Osteoblast (primary cell): Measurements from ENCODE around the gene TNFRSF4. TPM values are rescaled to one million over a fixed set of nuclear protein-coding genes. Genes with fewer than 3 reads are reported as not detected.

ENCODE experiments used
- DNase-seq: peaks from one replicate; pipeline ENCODE4 v3.0.0; 2011; ENCODE audit warnings: low spot score, mixed read lengths; ENCODE audit not compliant: insufficient read length; ENCODE audit errors: missing footprints
- H2AFZ ChIP-seq: 2 replicates; pipeline ENCODE4 v1.6.0; 2011; ENCODE audit warnings: mild to moderate bottlenecking, low read length
- H3K27ac ChIP-seq: 2 replicates; pipeline ENCODE4 v1.5.1; 2011; ENCODE audit warnings: mild to moderate bottlenecking, low read depth, low read length, moderate library complexity
- H3K27me3 ChIP-seq: 2 replicates; pipeline ENCODE4 v1.6.0; 2012; ENCODE audit warnings: mild to moderate bottlenecking, control low read depth, inconsistent platforms, low read length, moderate library complexity; ENCODE audit not compliant: insufficient read depth
- H3K36me3 ChIP-seq: 2 replicates; pipeline ENCODE4 v1.5.1; 2011; ENCODE audit warnings: mild to moderate bottlenecking, low read length, control low read depth, moderate library complexity; ENCODE audit not compliant: insufficient read depth
- H3K4me1 ChIP-seq: 2 replicates; pipeline ENCODE4 v1.5.1; 2011; ENCODE audit warnings: mild to moderate bottlenecking, low read length, control low read depth, moderate library complexity; ENCODE audit not compliant: insufficient read depth
- H3K4me2 ChIP-seq: 2 replicates; pipeline ENCODE4 v1.6.0; 2011; ENCODE audit warnings: mild to moderate bottlenecking, low read length; ENCODE audit not compliant: insufficient read depth
- H3K4me3 ChIP-seq: fragments of 200-600 bp; sonication (generic); 3 replicates; pipeline ENCODE4 v1.5.1; 2012; ENCODE audit warnings: mild to moderate bottlenecking, low read length, inconsistent platforms; ENCODE audit not compliant: insufficient read depth
- H3K79me2 ChIP-seq: 2 replicates; pipeline ENCODE4 v1.6.0; 2012; ENCODE audit warnings: mild to moderate bottlenecking, low read length, control low read depth, inconsistent platforms; ENCODE audit not compliant: insufficient read depth
- H3K9me3 ChIP-seq: 2 replicates; pipeline ENCODE4 v1.5.1; 2011; ENCODE audit warnings: low read depth, low read length, control low read depth
- H4K20me1 ChIP-seq: 2 replicates; pipeline ENCODE4 v1.6.0; 2012; ENCODE audit warnings: mild to moderate bottlenecking, low read length, control low read depth; ENCODE audit not compliant: insufficient read depth
- CTCF ChIP-seq: IDR thresholded peaks from 2 replicates; pipeline ENCODE4 v1.5.1; 2011; ENCODE audit warnings: mild to moderate bottlenecking, low read depth, low read length, moderate library complexity; ENCODE audit errors: extremely low read depth
- total RNA-seq: library from RNA; depleted of rRNA; stranded (reverse); fragments of >200 nt; gene quantifications from 2 replicates; pipeline ENCODE4 v1.2.3, GENCODE V29; 2012

The TNFRSF4 gene
- total RNA-seq, result under 0.01 TPM in 1 of 2 replicates, not detected in the other

- peaks cover 9% of the 10 kb centered on the region for H3K36me3 ChIP-seq
- H3K4me3 ChIP-seq, result no peak within 1 kb of the TSS
Observed at GRCh38 chr1:1213345-1214265, at the start of gene TNFRSF4. Gene TNFRSF4, minus strand, starts transcription at chr1:1214153. Its CDS starts 26 bp downstream, at chr1:1214127.

GRCh38 chr1:1262758-1263157 is 48.8 kb upstream of the TNFRSF4 start:
- Histone ChIP-seq H3K27me3 (no peaks in the 10 kb centered on the region), H3K36me3 (peaks cover 67% of the 10 kb centered on the region), H4K20me1 (peaks cover 37% of the 10 kb centered on the region), H3K27ac (peak overlapping the region; percentile 99), H3K9me3 (no peaks in the 10 kb centered on the region), H3K4me1 (peaks cover 22% of the 10 kb centered on the region), H3K4me3 (no peak overlapping the region), H2AFZ (no peak overlapping the region), H3K79me2 (peaks cover 72% of the 10 kb centered on the region), H3K4me2 (no peak overlapping the region)
- no peak for DNase-seq
- TF ChIP-seq CTCF, result no peak

More at GRCh38 chr1:1213345-1214265, at the start of gene TNFRSF4:
- Histone ChIP-seq H4K20me1 (no peaks in the 10 kb centered on the region), H3K79me2 (no peaks in the 10 kb centered on the region), H3K27ac (no peak within 1 kb of the TSS), H2AFZ (no peak within 1 kb of the TSS), H3K9me3 (no peaks in the 10 kb centered on the region), H3K4me1 (peaks cover 6% of the 10 kb centered on the region), H3K4me2 (no peak within 1 kb of the TSS), H3K27me3 (no peaks in the 10 kb centered on the region)
- no peak for TF ChIP-seq CTCF
- peak; percentile 91 for DNase-seq

GRCh38 chr1:1262071-1262470 is 48.1 kb upstream of the TNFRSF4 start:
- peaks cover 38% of the 10 kb centered on the region for H4K20me1 ChIP-seq
- H3K4me1 ChIP-seq, result peaks cover 22% of the 10 kb centered on the region
- DNase-seq, result no peak
- no peak overlapping the region for H3K4me3 ChIP-seq
- no peak for TF ChIP-seq CTCF
- no peak overlapping the region for H2AFZ ChIP-seq
- no peaks in the 10 kb centered on the region for H3K27me3 ChIP-seq
- H3K4me2 ChIP-seq, result no peak overlapping the region
- peak overlapping the region; percentile 99 for H3K27ac ChIP-seq
- peaks cover 60% of the 10 kb centered on the region for H3K36me3 ChIP-seq
- no peaks in the 10 kb centered on the region for H3K9me3 ChIP-seq
- peaks cover 68% of the 10 kb centered on the region for H3K79me2 ChIP-seq

- peaks cover 64% of the 10 kb centered on the region for H3K79me2 ChIP-seq
- no peak overlapping the region for H3K27ac ChIP-seq
- TF ChIP-seq CTCF, result no peak
- H3K4me1 ChIP-seq, result peaks cover 19% of the 10 kb centered on the region
- DNase-seq, result no peak
- H3K4me2 ChIP-seq, result no peak overlapping the region
- H3K4me3 ChIP-seq, result no peak overlapping the region
- H3K27me3 ChIP-seq, result no peaks in the 10 kb centered on the region
- no peak overlapping the region for H2AFZ ChIP-seq
- H4K20me1 ChIP-seq, result peaks cover 38% of the 10 kb centered on the region
- H3K9me3 ChIP-seq, result no peaks in the 10 kb centered on the region
- H3K36me3 ChIP-seq, result peaks cover 64% of the 10 kb centered on the region
Observed at GRCh38 chr1:1260843-1261560, 47.0 kb upstream of the TNFRSF4 start.
